Lower leg skin (tissue), 3 donors: ENCODE data around the gene NFIA.

Experiments used
- POLR2A ChIP-seq, 2 donors: fragments of 450-650 bp; IDR thresholded peaks; one replicate each; pipeline ENCODE4 v1.6.1; 2016 to 2017; ENCODE audit warnings: antibody characterized with exemption in 2 of 2, mild to moderate bottlenecking in 1 of 2, moderate library complexity in 1 of 2
- TF ChIP-seq, protein P1 (sequence below), 3 donors: fragments of 450-650 bp; IDR thresholded peaks; one replicate each; pipeline ENCODE4 v1.5.1; 2016; ENCODE audit warnings: antibody characterized with exemption in 3 of 3, mild to moderate bottlenecking in 3 of 3, moderate library complexity in 2 of 3

DNA sequence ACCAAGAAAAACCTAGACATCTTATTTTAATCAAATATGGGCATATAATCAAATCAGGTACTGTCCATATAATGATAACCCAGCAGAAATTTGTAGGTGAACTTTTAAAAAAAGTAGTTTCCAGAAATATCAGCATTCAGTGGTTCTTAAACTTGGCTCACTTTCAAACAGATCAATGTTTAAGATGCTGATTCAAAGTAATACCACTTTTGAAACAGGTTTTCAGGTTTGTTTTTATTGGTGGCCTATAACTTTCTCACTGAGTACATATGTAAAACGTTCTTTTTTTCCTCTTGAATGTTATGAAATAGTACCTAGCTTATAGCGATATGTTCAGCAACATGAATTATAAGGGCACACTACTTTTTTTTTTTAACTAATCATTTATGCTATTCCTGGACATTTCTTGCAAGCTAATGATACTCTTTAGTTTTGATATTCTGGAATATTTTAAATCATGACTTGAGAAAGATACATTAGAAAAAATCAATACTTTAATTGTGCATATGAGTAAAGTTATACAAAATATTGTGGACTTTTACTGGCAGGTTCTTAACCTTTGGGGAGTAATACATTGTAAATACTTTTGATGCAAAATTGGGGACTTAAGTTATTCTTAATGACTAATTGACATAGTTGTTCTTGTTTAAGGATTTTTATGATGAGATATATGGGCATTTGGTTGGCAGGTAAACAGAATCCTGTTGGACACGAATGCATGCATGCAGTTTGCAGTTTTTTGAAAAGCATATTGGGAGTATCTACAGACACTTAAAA is 3.0 kb downstream of the NFIA start:
- TF ChIP-seq, protein P1, sequence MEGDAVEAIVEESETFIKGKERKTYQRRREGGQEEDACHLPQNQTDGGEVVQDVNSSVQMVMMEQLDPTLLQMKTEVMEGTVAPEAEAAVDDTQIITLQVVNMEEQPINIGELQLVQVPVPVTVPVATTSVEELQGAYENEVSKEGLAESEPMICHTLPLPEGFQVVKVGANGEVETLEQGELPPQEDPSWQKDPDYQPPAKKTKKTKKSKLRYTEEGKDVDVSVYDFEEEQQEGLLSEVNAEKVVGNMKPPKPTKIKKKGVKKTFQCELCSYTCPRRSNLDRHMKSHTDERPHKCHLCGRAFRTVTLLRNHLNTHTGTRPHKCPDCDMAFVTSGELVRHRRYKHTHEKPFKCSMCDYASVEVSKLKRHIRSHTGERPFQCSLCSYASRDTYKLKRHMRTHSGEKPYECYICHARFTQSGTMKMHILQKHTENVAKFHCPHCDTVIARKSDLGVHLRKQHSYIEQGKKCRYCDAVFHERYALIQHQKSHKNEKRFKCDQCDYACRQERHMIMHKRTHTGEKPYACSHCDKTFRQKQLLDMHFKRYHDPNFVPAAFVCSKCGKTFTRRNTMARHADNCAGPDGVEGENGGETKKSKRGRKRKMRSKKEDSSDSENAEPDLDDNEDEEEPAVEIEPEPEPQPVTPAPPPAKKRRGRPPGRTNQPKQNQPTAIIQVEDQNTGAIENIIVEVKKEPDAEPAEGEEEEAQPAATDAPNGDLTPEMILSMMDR (IDR thresholded peaks at IDR 0.05) = no peak
- TF ChIP-seq POLR2A (IDR thresholded peaks at IDR 0.05) = no peak
